Karpas-422 (cell line): ENCODE measurements around the gene TBC1D16. TPM values are rescaled to one million over a fixed set of nuclear protein-coding genes. Genes with fewer than 3 reads are reported as not detected.

ENCODE experiments used
- DNase-seq: peaks from one replicate; pipeline ENCODE4 v3.0.0-alpha.2; 2015
- H2AFZ ChIP-seq: fragments of 200-600 bp; sonication (generic); 2 replicates; pipeline ENCODE4 v1.6.1; 2014; ENCODE audit warnings: antibody characterized with exemption, low read length, mixed read lengths
- H3K27ac ChIP-seq: fragments of 200-600 bp; sonication (generic); 2 replicates; pipeline ENCODE4 v1.5.1; 2014; ENCODE audit warnings: mild to moderate bottlenecking, low read length, moderate library complexity
- H3K27me3 ChIP-seq: fragments of 200-600 bp; sonication (generic); 2 replicates; pipeline ENCODE4 v1.6.1; 2014; ENCODE audit warnings: low read length, mixed read lengths
- H3K36me3 ChIP-seq: fragments of 200-600 bp; sonication (generic); 2 replicates; pipeline ENCODE4 v1.6.1; 2014; ENCODE audit warnings: low read length, mixed read lengths; ENCODE audit not compliant: insufficient read depth
- H3K4me1 ChIP-seq: fragments of 200-600 bp; sonication (generic); 2 replicates; pipeline ENCODE4 v1.6.1; 2014; ENCODE audit warnings: mild to moderate bottlenecking, low read length, mixed read lengths
- H3K4me2 ChIP-seq: fragments of 200-600 bp; sonication (generic); 2 replicates; pipeline ENCODE4 v1.6.1; 2014; ENCODE audit warnings: low read length, low read depth, mild to moderate bottlenecking; ENCODE audit not compliant: poor library complexity, severe bottlenecking
- H3K4me3 ChIP-seq: fragments of 200-600 bp; sonication (generic); 2 replicates; pipeline ENCODE4 v1.5.1; 2014; ENCODE audit warnings: mild to moderate bottlenecking, antibody characterized with exemption, low read length, mixed read lengths
- H3K79me2 ChIP-seq: fragments of 200-600 bp; sonication (generic); 2 replicates; pipeline ENCODE4 v1.6.1; 2014; ENCODE audit warnings: mild to moderate bottlenecking, low read length, mixed read lengths
- H3K9ac ChIP-seq: fragments of 200-600 bp; sonication (generic); 2 replicates; pipeline ENCODE4 v1.6.0; 2014; ENCODE audit warnings: low read length
- H3K9me2 ChIP-seq: fragments of 200-600 bp; sonication (generic), shearing (Covaris generic); replicated peaks from 2 replicates; pipeline ENCODE4 v1.6.0; 2014; ENCODE audit warnings: mild to moderate bottlenecking, low read length, moderate library complexity; ENCODE audit not compliant: insufficient read depth
- H3K9me3 ChIP-seq: fragments of 300-700, 200-600 bp; sonication (generic); 2 replicates; pipeline ENCODE4 v1.6.1; 2014; ENCODE audit warnings: low read length, mixed read lengths
- H4K20me1 ChIP-seq: fragments of 200-600 bp; sonication (generic); 2 replicates; pipeline ENCODE4 v1.6.1; 2014; ENCODE audit warnings: mild to moderate bottlenecking, antibody characterized with exemption, low read length, low read depth; ENCODE audit not compliant: insufficient read depth
- total RNA-seq: library from RNA; depleted of rRNA; stranded (reverse); fragments of >200 nt; shearing (Covaris generic); gene quantifications from 2 replicates; pipeline ENCODE4 v1.2.3, GENCODE V29; 2014; ENCODE audit warnings: low replicate concordance

Gene TBC1D16
- total RNA-seq, 1 experiment from 2014 or later = 0.22 TPM

GRCh38 chr17:79939094-79939435 is 96.6 kb downstream of the TBC1D16 start:
- H3K36me3 ChIP-seq = no peaks in the 10 kb centered on the region
- no peaks in the 10 kb centered on the region for H3K27me3 ChIP-seq
- H3K4me2 ChIP-seq = no peak overlapping the region
- no peak overlapping the region for H3K9ac ChIP-seq
- no peaks in the 10 kb centered on the region; the same call in 1 of the 2 replicates for H4K20me1 ChIP-seq
- no peak overlapping the region for H3K27ac ChIP-seq
- no peaks in the 10 kb centered on the region for H3K9me2 ChIP-seq
- peaks cover 22% of the 10 kb centered on the region for H3K4me1 ChIP-seq
- H2AFZ ChIP-seq = no peak overlapping the region
- H3K79me2 ChIP-seq = no peaks in the 10 kb centered on the region
- H3K4me3 ChIP-seq = no peak overlapping the region
- no peaks in the 10 kb centered on the region for H3K9me3 ChIP-seq
- DNase-seq = no peak

- H3K36me3 ChIP-seq = no peaks in the 10 kb centered on the region
- no peaks in the 10 kb centered on the region; the same call in 1 of the 2 replicates for H4K20me1 ChIP-seq
- no peak overlapping the region for H3K4me3 ChIP-seq
- no peak overlapping the region for H3K4me2 ChIP-seq
- no peaks in the 10 kb centered on the region for H3K9me3 ChIP-seq
- no peak for DNase-seq
- H3K27me3 ChIP-seq = no peaks in the 10 kb centered on the region
- no peaks in the 10 kb centered on the region for H3K9me2 ChIP-seq
- peaks cover 28% of the 10 kb centered on the region for H3K4me1 ChIP-seq
- H3K9ac ChIP-seq = no peak overlapping the region
- H3K27ac ChIP-seq = no peak overlapping the region
- H2AFZ ChIP-seq = no peak overlapping the region
- no peaks in the 10 kb centered on the region for H3K79me2 ChIP-seq
These were observed 97.2 kb downstream of the TBC1D16 start for GRCh38 chr17:79938336-79939093.

- H3K9me3 ChIP-seq = no peaks in the 10 kb centered on the region
- H2AFZ ChIP-seq = no peak overlapping the region
- H4K20me1 ChIP-seq = no peaks in the 10 kb centered on the region; the same call in 1 of the 2 replicates
- no peak for DNase-seq
- no peaks in the 10 kb centered on the region for H3K79me2 ChIP-seq
- H3K9me2 ChIP-seq = no peaks in the 10 kb centered on the region
- peak overlapping the region; percentile 20 for H3K4me2 ChIP-seq
- no peak overlapping the region for H3K9ac ChIP-seq
- H3K4me3 ChIP-seq = no peak overlapping the region; the same call in 1 of the 2 replicates
- no peaks in the 10 kb centered on the region for H3K36me3 ChIP-seq
- H3K27me3 ChIP-seq = no peaks in the 10 kb centered on the region
- H3K27ac ChIP-seq = no peak overlapping the region
- peaks cover 36% of the 10 kb centered on the region for H3K4me1 ChIP-seq
These were observed 98.0 kb downstream of the TBC1D16 start for GRCh38 chr17:79937391-79938335.

GRCh38 chr17:79936641-79937381 is 98.9 kb downstream of the TBC1D16 start:
- H2AFZ ChIP-seq = no peak overlapping the region
- H3K27ac ChIP-seq = no peak overlapping the region
- no peak overlapping the region; the same call in 1 of the 2 replicates for H3K4me3 ChIP-seq
- no peaks in the 10 kb centered on the region for H3K9me3 ChIP-seq
- peaks cover 37% of the 10 kb centered on the region for H3K4me1 ChIP-seq
- H3K9me2 ChIP-seq = no peaks in the 10 kb centered on the region
- peak overlapping the region; percentile 20 for H3K4me2 ChIP-seq
- no peaks in the 10 kb centered on the region; the same call in 1 of the 2 replicates for H4K20me1 ChIP-seq
- H3K27me3 ChIP-seq = no peaks in the 10 kb centered on the region
- H3K36me3 ChIP-seq = no peaks in the 10 kb centered on the region
- H3K79me2 ChIP-seq = no peaks in the 10 kb centered on the region
- H3K9ac ChIP-seq = no peak overlapping the region
- DNase-seq = peak; percentile 77

GRCh38 chr17:79936050-79936449 is 99.6 kb downstream of the TBC1D16 start:
- Histone ChIP-seq H3K27me3 (no peaks in the 10 kb centered on the region), H3K4me1 (peaks cover 37% of the 10 kb centered on the region), H3K4me3 (no peak overlapping the region), H3K27ac (no peak overlapping the region), H2AFZ (no peak overlapping the region), H3K9me3 (no peaks in the 10 kb centered on the region), H3K4me2 (no peak overlapping the region), H3K9me2 (no peaks in the 10 kb centered on the region), H3K36me3 (no peaks in the 10 kb centered on the region), H4K20me1 (no peaks in the 10 kb centered on the region; the same call in 1 of the 2 replicates), H3K9ac (no peak overlapping the region), H3K79me2 (no peaks in the 10 kb centered on the region)
- DNase-seq = no peak

- no peaks in the 10 kb centered on the region for H3K9me3 ChIP-seq
- no peaks in the 10 kb centered on the region for H3K36me3 ChIP-seq
- no peak overlapping the region for H3K9ac ChIP-seq
- peaks cover 37% of the 10 kb centered on the region for H3K4me1 ChIP-seq
- H3K4me2 ChIP-seq = no peak overlapping the region
- no peaks in the 10 kb centered on the region; the same call in 1 of the 2 replicates for H4K20me1 ChIP-seq
- H3K4me3 ChIP-seq = no peak overlapping the region
- H3K27me3 ChIP-seq = no peaks in the 10 kb centered on the region
- H3K9me2 ChIP-seq = no peaks in the 10 kb centered on the region
- H3K79me2 ChIP-seq = no peaks in the 10 kb centered on the region
- no peak for DNase-seq
- H3K27ac ChIP-seq = no peak overlapping the region
- no peak overlapping the region for H2AFZ ChIP-seq
These were observed 100.3 kb downstream of the TBC1D16 start for GRCh38 chr17:79935197-79935885.

- no peak for DNase-seq
- H3K27me3 ChIP-seq = no peaks in the 10 kb centered on the region
- H3K4me2 ChIP-seq = no peak overlapping the region
- H4K20me1 ChIP-seq = no peaks in the 10 kb centered on the region; the same call in 1 of the 2 replicates
- no peaks in the 10 kb centered on the region for H3K9me3 ChIP-seq
- no peak overlapping the region for H3K27ac ChIP-seq
- no peaks in the 10 kb centered on the region for H3K36me3 ChIP-seq
- no peak overlapping the region for H3K4me3 ChIP-seq
- H3K9me2 ChIP-seq = no peaks in the 10 kb centered on the region
- H3K9ac ChIP-seq = no peak overlapping the region
- no peaks in the 10 kb centered on the region for H3K79me2 ChIP-seq
- H3K4me1 ChIP-seq = peaks cover 37% of the 10 kb centered on the region
- H2AFZ ChIP-seq = no peak overlapping the region
These were observed 101.1 kb downstream of the TBC1D16 start for GRCh38 chr17:79934653-79934970.
